Measurements from ENCODE around the gene LRG1. TPM values are rescaled to one million over a fixed set of nuclear protein-coding genes. Genes with fewer than 3 reads are reported as not detected.
"Not testable (repeated sequence)": the region's sequence is repeated elsewhere in the genome, so short reads cannot be mapped to it uniquely, and the experiment has no call there.

The LRG1 gene
- total RNA-seq, 2 experiments from 2014 or later = 0.32 to 0.35 TPM

GRCh38 chr19:4538601-4538954 is 1.3 kb downstream of the LRG1 start:
- DNase-seq (no peak), ATAC-seq (no peak)
- CTCF ChIA-PET = interaction anchor here (1.2 kb wide), 1 partner anchor 14 kb away, joined by 5 read pairs; no protein-coding TSS in a partner anchor
- Mint-ChIP-seq H3K9me3 (ENCODE audit: low read depth) (no peaks in the 10 kb centered on the region), H3K4me3 (no peak overlapping the region), H3K27ac (no peak overlapping the region), H3K36me3 (no peaks in the 10 kb centered on the region), H3K27me3 (peaks cover 7% of the 10 kb centered on the region), H3K4me1 (peaks cover 4% of the 10 kb centered on the region)

DNA sequence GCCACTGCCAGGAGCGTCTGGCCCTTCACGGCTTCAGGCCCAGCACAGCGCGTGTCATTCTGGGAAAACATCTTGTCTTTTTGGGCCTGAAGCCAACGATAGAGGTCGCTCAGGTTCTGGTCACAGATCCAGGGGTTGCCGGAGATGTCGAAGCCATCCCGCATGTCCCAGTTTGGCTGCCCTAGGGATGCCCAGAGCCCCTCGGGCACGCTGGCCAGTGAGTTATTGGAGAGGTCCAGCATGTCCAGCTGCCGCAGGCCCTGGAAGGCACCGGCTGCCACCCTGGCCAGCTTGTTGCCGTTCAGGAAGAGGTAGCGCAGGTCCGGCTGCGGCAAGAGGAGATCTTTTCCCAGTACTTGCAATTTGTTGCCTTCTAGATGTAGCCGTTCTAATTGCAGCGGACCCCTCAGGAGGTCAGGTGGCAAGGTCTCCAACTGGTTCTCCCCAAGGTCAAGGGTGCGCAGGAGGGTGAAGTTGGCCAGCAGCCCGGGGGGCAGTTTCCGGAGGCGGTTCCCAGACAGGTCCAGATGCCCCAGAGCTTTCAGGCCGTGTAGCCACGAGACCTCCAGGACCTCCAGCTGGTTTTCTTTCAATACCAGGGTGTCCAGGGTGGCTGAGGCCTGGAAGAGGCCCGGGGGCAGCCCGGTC is 1.8 kb downstream of the LRG1 start:
- Mint-ChIP-seq H3K9me3 (ENCODE audit: low read depth) (no peaks in the 10 kb centered on the region), H3K27ac (no peak overlapping the region), H3K27me3 (peaks cover 10% of the 10 kb centered on the region), H3K36me3 (no peaks in the 10 kb centered on the region), H3K4me1 (peaks cover 3% of the 10 kb centered on the region), H3K4me3 (no peak overlapping the region)
- DNase-seq (no peak), ATAC-seq (no peak)
- CTCF ChIA-PET = interaction anchor here (1.2 kb wide), 1 partner anchor 13 kb away, joined by 5 read pairs; no protein-coding TSS in a partner anchor

GRCh38 chr19:4536798-4537197 is 3.0 kb downstream of the LRG1 start:
- DNase-seq (no peak), ATAC-seq (no peak)
- no peak overlapping the region for H3K27ac Mint-ChIP-seq
- CTCF ChIA-PET = interaction anchor here (2.6 kb wide), 1 partner anchor 13 kb away, joined by 20 read pairs; no protein-coding TSS in a partner anchor
- H3K27me3 Mint-ChIP-seq = peaks cover 10% of the 10 kb centered on the region
- no peaks in the 10 kb centered on the region for H3K9me3 Mint-ChIP-seq (ENCODE audit: low read depth)
- no peak overlapping the region for H3K4me3 Mint-ChIP-seq
- no peaks in the 10 kb centered on the region for H3K36me3 Mint-ChIP-seq
- H3K4me1 Mint-ChIP-seq = peaks cover 2% of the 10 kb centered on the region

GRCh38 chr19:4534836-4535658 is 4.8 kb downstream of the LRG1 start, which contains the start of gene PLIN5:
Gene PLIN5 (minus strand): TSS chr19:4535224. CDS start chr19:4534074, 1,150 bp downstream.
- CTCF ChIA-PET = interaction anchor here (0.7 to 2.6 kb wide), 2 partner anchors 11 to 22 kb away, joined by 3 to 20 read pairs; no protein-coding TSS in a partner anchor
- no peaks in the 10 kb centered on the region for H3K36me3 Mint-ChIP-seq
- DNase-seq (peak; percentile 45), ATAC-seq (peak; percentile 52)
- H3K27ac Mint-ChIP-seq = no peak within 1 kb of the TSS
- H3K4me1 Mint-ChIP-seq = peaks cover under 1% of the 10 kb centered on the region
- H3K4me3 Mint-ChIP-seq = no peak within 1 kb of the TSS
- H3K9me3 Mint-ChIP-seq (ENCODE audit: low read depth) = no peaks in the 10 kb centered on the region
- H3K27me3 Mint-ChIP-seq = peaks cover 12% of the 10 kb centered on the region

GRCh38 chr19:4533835-4534424 is 5.9 kb downstream of the LRG1 start:
- CTCF ChIA-PET = no interaction called here
- Mint-ChIP-seq H3K27me3 (peaks cover 12% of the 10 kb centered on the region), H3K4me3 (no peak overlapping the region), H3K4me1 (no peaks in the 10 kb centered on the region), H3K27ac (no peak overlapping the region), H3K9me3 (ENCODE audit: low read depth) (no peaks in the 10 kb centered on the region), H3K36me3 (no peaks in the 10 kb centered on the region)
- ATAC-seq (no peak), DNase-seq (no peak)

- no peaks in the 10 kb centered on the region for H3K36me3 Mint-ChIP-seq
- H3K27ac Mint-ChIP-seq = no peak overlapping the region
- no peak overlapping the region for H3K4me3 Mint-ChIP-seq
- CTCF ChIA-PET = no interaction called here
- no peak for ATAC-seq
- H3K27me3 Mint-ChIP-seq = peaks cover 12% of the 10 kb centered on the region
- no peaks in the 10 kb centered on the region for H3K9me3 Mint-ChIP-seq (ENCODE audit: low read depth)
- H3K4me1 Mint-ChIP-seq = no peaks in the 10 kb centered on the region
- DNase-seq = no peak
These were observed 6.5 kb downstream of the LRG1 start for GRCh38 chr19:4533334-4533733.

DNA sequence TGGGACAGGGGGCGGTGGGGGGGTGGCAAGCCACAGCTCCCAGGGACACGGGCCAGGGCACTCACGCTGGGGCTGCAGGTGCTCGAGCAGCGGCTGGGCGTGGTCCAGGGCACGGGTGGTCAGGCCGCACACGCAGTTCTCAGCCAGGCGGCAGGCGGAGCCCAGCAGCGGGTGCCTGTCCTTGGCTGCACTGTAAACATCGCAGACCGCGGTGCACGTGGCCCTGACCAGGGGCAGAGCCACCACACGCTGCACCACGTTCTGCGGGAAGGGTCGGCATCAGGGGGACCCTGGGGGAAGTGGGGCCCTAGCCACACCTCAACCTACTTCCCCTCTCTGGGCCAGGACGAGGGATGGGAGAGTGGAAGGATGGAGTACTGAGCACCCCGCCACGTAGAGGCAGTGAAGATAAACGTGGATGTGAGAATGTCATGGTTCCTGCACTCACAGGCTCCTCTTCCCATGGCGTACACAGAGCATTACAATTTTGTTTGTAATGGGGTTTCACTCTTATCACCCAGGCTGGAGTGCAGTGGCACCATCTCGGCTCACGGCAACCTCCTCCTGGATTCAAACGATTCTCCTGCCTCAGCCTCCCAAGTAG is 8.2 kb downstream of the LRG1 start:
- no peak for DNase-seq
- Mint-ChIP-seq H3K4me3 (no peak overlapping the region), H3K27ac (no peak overlapping the region), H3K36me3 (no peaks in the 10 kb centered on the region), H3K9me3 (ENCODE audit: low read depth) (no peaks in the 10 kb centered on the region), H3K27me3 (peaks cover 12% of the 10 kb centered on the region), H3K4me1 (no peaks in the 10 kb centered on the region)
- ATAC-seq = no peak
- CTCF ChIA-PET = no interaction called here

DNA sequence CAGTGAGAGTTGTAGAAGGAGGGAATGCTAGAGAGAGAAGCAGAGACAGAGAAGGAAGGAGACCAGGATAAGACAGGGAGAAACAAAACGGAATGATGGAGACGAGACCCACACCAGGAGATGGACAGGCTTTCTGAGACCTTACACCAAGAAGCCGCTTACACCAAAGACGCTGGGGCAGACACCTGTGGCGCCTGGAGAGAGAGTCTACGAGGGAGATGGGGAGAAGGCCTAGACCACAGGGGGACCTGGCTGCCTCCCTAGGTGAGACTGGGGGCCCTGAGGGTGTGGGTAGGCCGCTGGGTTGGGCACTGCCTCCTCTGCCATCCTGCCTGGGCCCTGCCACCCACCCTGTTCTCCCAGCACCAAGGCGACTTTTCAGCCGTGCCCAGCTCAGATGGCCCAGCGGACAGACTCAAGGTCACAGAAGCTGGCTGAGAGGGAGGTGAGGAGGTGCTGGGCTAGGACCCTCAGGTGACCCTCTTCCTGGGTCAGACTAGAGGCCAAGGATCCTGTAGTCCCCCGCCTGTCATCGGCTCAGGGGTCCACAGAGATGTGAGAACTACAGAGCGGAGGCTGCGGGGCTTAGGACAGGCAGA is 9.8 kb downstream of the LRG1 start:
- CTCF ChIA-PET = no interaction called here
- peaks cover 9% of the 10 kb centered on the region for H3K27me3 Mint-ChIP-seq
- H3K27ac Mint-ChIP-seq = no peak overlapping the region
- ATAC-seq = no peak
- DNase-seq = no peak
- no peaks in the 10 kb centered on the region for H3K4me1 Mint-ChIP-seq
- H3K9me3 Mint-ChIP-seq (ENCODE audit: low read depth) = no peaks in the 10 kb centered on the region
- no peak overlapping the region for H3K4me3 Mint-ChIP-seq
- H3K36me3 Mint-ChIP-seq = no peaks in the 10 kb centered on the region

- Mint-ChIP-seq H3K27me3 (peaks cover 5% of the 10 kb centered on the region), H3K4me3 (no peak overlapping the region), H3K36me3 (no peaks in the 10 kb centered on the region), H3K4me1 (no peaks in the 10 kb centered on the region), H3K27ac (no peak overlapping the region), H3K9me3 (ENCODE audit: low read depth) (no peaks in the 10 kb centered on the region)
- ATAC-seq (no peak), DNase-seq (no peak)
- CTCF ChIA-PET = no interaction called here
These were observed 11.0 kb downstream of the LRG1 start for GRCh38 chr19:4528843-4529242.

- not testable (repeated sequence) for ATAC-seq; H3K4me3 Mint-ChIP-seq; DNase-seq; H3K27me3 Mint-ChIP-seq; H3K9me3 Mint-ChIP-seq (ENCODE audit: low read depth); H3K36me3 Mint-ChIP-seq; H3K4me1 Mint-ChIP-seq; H3K27ac Mint-ChIP-seq
- CTCF ChIA-PET = interaction anchor here (5.2 kb wide), 1 partner anchor 260 kb away, joined by 48 read pairs; no protein-coding TSS in a partner anchor
These were observed 12.5 kb downstream of the LRG1 start for GRCh38 chr19:4527377-4527776.

- ATAC-seq (no peak), DNase-seq (no peak)
- Mint-ChIP-seq H3K27me3 (peaks cover 2% of the 10 kb centered on the region), H3K9me3 (ENCODE audit: low read depth) (no peaks in the 10 kb centered on the region), H3K36me3 (no peaks in the 10 kb centered on the region), H3K4me1 (no peaks in the 10 kb centered on the region), H3K27ac (no peak overlapping the region), H3K4me3 (no peak overlapping the region)
- CTCF ChIA-PET = interaction anchor here (0.6 to 5.2 kb wide), 25 partner anchors 9 to 258 kb away, joined by 3 to 48 read pairs (median 4); partner anchors contain the start of genes HDGFL2, LRG1 and PLIN5
These were observed 14.3 kb downstream of the LRG1 start for GRCh38 chr19:4525563-4526002.

DNA sequence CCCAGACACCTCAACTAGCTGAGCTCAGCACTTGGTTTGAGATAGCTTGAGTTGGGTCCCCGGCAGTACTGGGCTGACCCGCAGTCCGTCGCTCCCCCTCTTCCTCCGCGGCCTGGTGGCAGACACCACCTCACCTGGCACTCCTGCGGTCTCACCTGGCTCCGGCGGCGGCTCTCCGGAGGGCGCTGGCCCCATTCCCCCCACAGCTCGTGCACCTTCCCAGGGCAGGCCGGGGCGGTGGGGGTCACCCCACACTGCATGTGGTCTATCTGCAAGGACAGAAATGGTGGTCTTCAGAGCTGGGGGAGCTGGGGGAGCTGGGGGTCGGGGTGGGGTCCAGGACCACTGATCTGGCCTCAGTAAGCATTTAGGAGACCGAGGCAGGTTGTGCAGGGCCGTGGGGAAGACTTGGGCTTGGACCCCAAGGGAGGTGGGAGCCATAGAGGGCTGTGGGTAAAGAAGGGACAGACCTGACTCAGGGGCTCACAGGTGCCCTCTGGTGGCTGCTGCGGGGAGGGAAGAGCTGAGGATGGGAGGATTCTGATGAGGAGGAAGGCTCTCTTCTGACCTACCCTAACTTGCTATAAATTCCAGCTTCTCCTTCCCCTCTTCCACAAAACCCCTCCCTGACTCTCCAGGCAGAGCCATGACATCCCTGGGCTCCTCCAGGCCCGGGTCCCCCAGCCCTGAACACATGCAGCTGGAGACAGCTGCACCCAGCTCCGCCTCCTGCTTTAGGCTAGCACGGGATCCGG is 14.9 kb downstream of the LRG1 start:
- H3K4me1 Mint-ChIP-seq = no peaks in the 10 kb centered on the region
- H3K27ac Mint-ChIP-seq = no peak overlapping the region
- CTCF ChIA-PET = interaction anchor here (0.6 to 5.2 kb wide), 29 partner anchors 9 to 257 kb away, joined by 3 to 48 read pairs (median 4); partner anchors contain the start of genes HDGFL2, LRG1 and PLIN5
- H3K27me3 Mint-ChIP-seq = no peaks in the 10 kb centered on the region
- DNase-seq (peak; percentile 78), ATAC-seq (peak; percentile 90)
- no peaks in the 10 kb centered on the region for H3K9me3 Mint-ChIP-seq (ENCODE audit: low read depth)
- H3K36me3 Mint-ChIP-seq = no peaks in the 10 kb centered on the region
- no peak overlapping the region for H3K4me3 Mint-ChIP-seq
